HG03442 (cell line): ENCODE data around the gene KLHL41.

ENCODE experiments used
- ATAC-seq: cut with Tn5 transposase; IDR thresholded peaks from one replicate; pipeline ENCODE4 v1.9.1; 2021; ENCODE audit warnings: mild to moderate bottlenecking, moderate library complexity; ENCODE audit not compliant: unreplicated experiment

Gene KLHL41

GRCh38 chr2:169509298-169509885 lies at the start of gene KLHL41:
KLHL41 (plus strand) TSS chr2:169509702; CDS start chr2:169509779, 77 bp downstream.
- ATAC-seq = no peak

GRCh38 chr2:169461143-169461542 lies 48.4 kb upstream of the KLHL41 start:
- no peak for ATAC-seq

GRCh38 chr2:169462896-169463695 lies 46.4 kb upstream of the KLHL41 start:
- ATAC-seq = no peak

- no peak for ATAC-seq
Measured at GRCh38 chr2:169464466-169464865, 45.0 kb upstream of the KLHL41 start.

GRCh38 chr2:169464882-169465281 lies 44.6 kb upstream of the KLHL41 start:
- no peak for ATAC-seq

DNA sequence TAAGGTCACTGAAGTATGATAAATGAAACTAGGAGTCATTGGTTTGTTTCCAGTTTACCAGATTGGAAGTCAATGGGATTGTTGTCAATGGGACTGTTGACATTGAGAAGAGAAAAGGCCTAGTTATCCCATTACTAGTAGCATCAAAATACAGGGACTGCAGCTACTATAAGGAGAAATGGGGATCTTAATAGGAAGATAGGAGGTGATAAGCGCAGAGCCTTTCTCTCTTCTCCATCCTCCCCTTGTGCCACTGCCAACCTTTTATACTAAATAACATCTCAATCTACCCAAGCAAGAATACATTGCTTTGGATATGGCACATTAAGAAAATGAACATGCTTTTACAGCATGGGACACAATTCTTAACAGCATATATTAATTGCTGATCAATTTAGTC lies 40.7 kb upstream of the KLHL41 start:
- ATAC-seq = no peak

GRCh38 chr2:169469952-169470572 lies 39.4 kb upstream of the KLHL41 start:
- ATAC-seq = no peak

DNA sequence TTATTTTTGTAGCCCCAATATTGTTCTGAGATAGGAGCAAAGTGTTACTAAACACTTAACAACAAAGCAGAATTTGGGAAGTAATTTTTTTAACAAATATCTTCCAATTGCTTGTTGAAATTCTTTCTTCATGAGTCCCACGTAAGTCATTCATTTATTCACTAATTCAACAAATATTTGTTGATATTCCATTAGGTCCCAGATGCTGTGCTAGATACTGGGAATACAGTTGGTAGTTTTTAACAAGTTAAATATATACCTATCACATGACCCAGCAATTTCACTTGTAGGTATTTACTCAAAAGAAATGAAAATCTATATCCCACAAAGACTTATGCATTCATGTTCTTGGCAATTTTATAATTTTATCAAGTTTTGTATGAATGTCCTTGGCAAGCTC lies 37.3 kb upstream of the KLHL41 start:
- no peak for ATAC-seq

DNA sequence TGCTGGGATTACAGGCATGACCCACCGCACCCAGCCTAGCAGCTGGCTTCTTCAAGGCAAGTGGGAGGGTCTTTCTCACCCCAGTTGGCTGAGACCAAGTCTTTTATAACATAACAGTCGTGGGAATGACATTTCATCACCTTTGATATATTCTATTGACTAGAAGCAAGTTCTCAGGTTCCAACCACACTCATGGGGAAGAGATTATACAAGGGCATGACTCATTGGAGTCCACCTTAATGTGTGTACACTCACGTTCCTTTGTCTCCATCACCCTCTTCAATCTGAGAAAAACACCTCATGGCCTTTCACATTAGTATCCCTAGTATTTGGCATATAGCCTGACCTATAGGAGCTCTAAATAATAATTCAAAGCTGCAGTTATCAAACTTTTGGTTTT lies 33.0 kb upstream of the KLHL41 start:
- ATAC-seq = no peak

- ATAC-seq = no peak
Measured at GRCh38 chr2:169478339-169478738, 31.2 kb upstream of the KLHL41 start.

DNA sequence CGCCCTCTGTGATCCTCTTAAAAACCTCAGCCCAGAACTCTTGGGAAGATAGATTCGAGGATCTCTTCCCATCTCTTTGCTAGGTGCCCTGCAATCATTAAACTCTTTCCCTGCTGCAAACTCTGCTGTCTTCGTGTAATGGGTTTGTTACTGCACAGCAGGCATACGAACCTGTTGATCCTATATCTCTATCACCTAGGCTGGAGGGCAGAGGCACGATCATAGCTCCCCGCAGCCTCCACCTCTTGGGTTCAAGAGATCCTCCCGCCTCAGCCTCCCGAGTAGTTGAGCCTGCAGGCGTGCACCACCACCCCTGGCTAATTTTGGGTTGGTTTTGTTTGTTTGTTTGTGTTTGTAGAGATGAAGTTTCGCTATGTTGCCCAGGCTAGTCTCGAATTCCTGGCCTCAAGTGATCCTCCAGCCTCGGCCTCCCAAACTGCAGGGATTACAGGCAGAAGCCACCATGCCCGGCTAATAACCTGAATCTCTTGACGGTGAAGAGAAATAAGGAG lies 30.7 kb upstream of the KLHL41 start:
- no peak for ATAC-seq

- peak; percentile 96 for ATAC-seq
Measured at GRCh38 chr2:169479257-169480078, 30.0 kb upstream of the KLHL41 start, which contains the start of gene BBS5. BBS5 (plus strand) TSS chr2:169479494; CDS start chr2:169479554, 60 bp downstream.

DNA sequence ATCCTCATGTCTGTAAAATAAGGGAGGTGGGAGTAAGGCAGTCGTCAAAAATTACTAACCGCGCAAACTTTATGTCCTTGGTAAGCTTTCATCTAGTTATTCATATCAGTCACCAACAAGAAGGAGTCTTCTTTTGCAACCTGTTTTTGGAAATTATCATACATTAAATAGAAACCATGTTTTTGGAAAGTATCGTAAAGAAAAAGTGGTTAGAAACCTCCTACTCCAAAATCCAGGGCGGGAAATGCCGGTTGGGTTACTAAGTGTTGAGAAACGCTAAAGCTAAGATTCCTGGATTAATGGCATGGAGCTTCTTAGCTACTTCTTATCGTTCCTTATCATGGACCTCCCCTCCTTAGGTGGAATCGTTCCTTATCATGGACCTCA lies 29.4 kb upstream of the KLHL41 start:
- ATAC-seq = no peak

GRCh38 chr2:169485650-169486138 lies 23.8 kb upstream of the KLHL41 start:
- ATAC-seq = no peak

DNA sequence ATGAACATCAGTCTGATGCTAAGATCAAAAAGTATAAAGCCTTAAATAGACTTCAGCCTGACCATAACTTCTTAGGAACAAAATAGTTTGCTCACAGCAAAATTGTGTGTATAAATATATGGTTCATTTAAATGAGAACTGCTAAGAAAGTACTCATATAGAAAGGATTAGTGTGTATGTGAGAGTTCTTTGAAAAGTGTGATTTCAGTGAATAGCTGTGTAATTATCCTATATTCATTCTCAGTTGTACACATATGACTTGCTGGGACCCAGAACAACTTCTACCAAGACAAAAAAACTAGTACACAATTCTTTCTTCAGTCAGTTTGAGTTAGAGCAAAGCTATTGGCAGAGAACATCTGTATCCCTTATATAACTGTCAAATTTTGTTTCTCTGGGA lies 23.0 kb upstream of the KLHL41 start:
- ATAC-seq = no peak

DNA sequence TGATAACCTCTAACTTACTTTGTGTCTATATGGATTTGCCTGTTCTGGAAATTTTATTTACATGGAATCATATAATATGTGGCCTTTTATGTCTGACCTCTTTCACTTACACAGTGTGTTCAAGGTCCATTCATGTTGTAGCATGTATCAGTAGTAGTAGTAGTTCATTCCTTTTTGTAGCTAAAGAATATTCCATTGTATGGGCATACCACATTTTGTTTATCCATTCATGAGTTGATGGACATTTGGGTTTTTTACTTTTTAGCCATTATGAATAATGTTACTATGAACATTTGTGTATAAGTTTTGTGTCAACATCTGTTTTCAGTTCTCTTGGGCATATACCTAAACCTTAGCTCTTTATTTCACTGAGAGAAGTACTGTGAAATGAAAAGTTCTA lies 18.7 kb upstream of the KLHL41 start:
- no peak for ATAC-seq

DNA sequence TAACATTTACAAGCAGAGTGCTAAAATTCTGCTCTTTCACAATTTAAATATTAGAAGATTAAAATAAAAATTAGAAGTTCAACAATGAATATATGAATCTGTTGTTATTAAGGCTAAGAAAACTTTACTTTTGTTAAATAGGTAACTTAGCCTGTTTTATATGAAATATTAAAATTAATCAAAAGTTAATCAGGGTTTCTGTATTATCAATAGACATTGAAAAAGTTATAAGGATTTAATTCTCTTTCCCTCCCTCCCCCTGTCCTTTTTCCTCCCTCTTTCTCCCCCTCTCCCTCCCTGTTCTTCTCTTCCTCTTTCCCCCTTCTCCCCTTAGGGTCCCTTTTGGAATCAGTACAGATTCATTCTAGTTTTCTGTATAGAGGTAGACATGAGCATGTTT lies 18.1 kb upstream of the KLHL41 start:
- ATAC-seq = no peak

GRCh38 chr2:169493360-169493759 lies 16.1 kb upstream of the KLHL41 start:
- no peak for ATAC-seq

GRCh38 chr2:169495310-169495928 lies 14.1 kb upstream of the KLHL41 start:
- ATAC-seq = no peak

DNA sequence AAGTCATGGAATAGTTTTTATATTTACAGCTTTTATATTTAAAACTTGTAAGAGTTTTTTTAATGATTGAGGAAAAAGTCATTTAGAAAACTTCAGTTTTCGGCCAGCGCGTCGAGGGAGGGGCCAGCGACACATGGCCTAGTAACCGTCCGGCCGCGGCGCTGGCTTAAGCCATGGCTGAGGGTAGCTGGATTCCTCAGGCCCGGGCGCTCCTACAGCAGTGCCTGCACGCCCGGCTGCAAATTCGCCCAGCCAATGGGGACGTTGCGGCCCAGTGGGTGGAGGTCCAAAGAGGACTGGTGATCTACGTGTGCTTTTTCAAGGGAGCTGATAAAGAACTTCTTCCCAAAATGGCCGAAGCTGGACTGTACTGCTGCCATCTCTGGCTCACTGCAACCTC lies 4.9 kb upstream of the KLHL41 start:
- no peak for ATAC-seq
